A549 treated with CORT108297 at 1 μM for 4 hours (cell line): ENCODE measurements around the gene LMBRD1. TPM values are rescaled to one million over a fixed set of nuclear protein-coding genes. Genes with fewer than 3 reads are reported as not detected.

ENCODE experiments used
- total RNA-seq: library from RNA; stranded (reverse); fragments of 200-300 nt; extraction: Qiagen RNA extraction; gene quantifications from 5 replicates; pipeline ENCODE4 v1.2.3, GENCODE V29; 2022

Gene LMBRD1
- 10.1 to 13.4 TPM (median 11.0 TPM) in 5 replicates for total RNA-seq

GRCh38 chr6:69796642-69797390, at the start of gene LMBRD1:
Gene LMBRD1, minus strand, starts transcription at chr6:69797010. Its CDS starts 129 bp downstream, at chr6:69796881.

Other genes starting within 250 kb of the LMBRD1 start
- gene COL19A1, start 69.5 kb upstream of the LMBRD1 start, total RNA-seq, result not detected in 5 replicates